ENCODE results near the gene ANTKMT.

The ANTKMT gene

GRCh38 chr16:761625-762513, 40.9 kb downstream of the ANTKMT start:
- H3K4me3 ChIP-seq (ENCODE audit: low read depth, low read length): no peak overlapping the region
- in situ Hi-C loops (cut with HindIII; ENCODE audit: low sequenced_read_pairs): no loop called here
- DNase-seq (ENCODE audit: low read depth, low spot score): no peak
- TF ChIP-seq CTCF (IDR thresholded peaks at IDR 0.05; ENCODE audit: low read depth, low read length): no peak

GRCh38 chr16:762595-763268, 41.8 kb downstream of the ANTKMT start:
- in situ Hi-C loops (cut with HindIII; ENCODE audit: low sequenced_read_pairs): no loop called here
- TF ChIP-seq CTCF (IDR thresholded peaks at IDR 0.05; ENCODE audit: low read depth, low read length): no peak
- no peak for DNase-seq (ENCODE audit: low read depth, low spot score)
- no peak overlapping the region for H3K4me3 ChIP-seq (ENCODE audit: low read depth, low read length)

GRCh38 chr16:763369-764183, 42.6 kb downstream of the ANTKMT start:
- H3K4me3 ChIP-seq (ENCODE audit: low read depth, low read length): no peak overlapping the region
- TF ChIP-seq CTCF (IDR thresholded peaks at IDR 0.05; ENCODE audit: low read depth, low read length): no peak
- DNase-seq (ENCODE audit: low read depth, low spot score): no peak
- in situ Hi-C loops (cut with HindIII; ENCODE audit: low sequenced_read_pairs): no loop called here

GRCh38 chr16:764184-764750, 43.3 kb downstream of the ANTKMT start:
- in situ Hi-C loops (cut with HindIII; ENCODE audit: low sequenced_read_pairs): no loop called here
- no peak for DNase-seq (ENCODE audit: low read depth, low spot score)
- TF ChIP-seq CTCF (IDR thresholded peaks at IDR 0.05; ENCODE audit: low read depth, low read length): no peak
- no peak overlapping the region for H3K4me3 ChIP-seq (ENCODE audit: low read depth, low read length)

GRCh38 chr16:764848-765487, 44.0 kb downstream of the ANTKMT start:
- in situ Hi-C loops (cut with HindIII; ENCODE audit: low sequenced_read_pairs): no loop called here
- no peak overlapping the region for H3K4me3 ChIP-seq (ENCODE audit: low read depth, low read length)

More at GRCh38 chr16:764848-765487, 44.0 kb downstream of the ANTKMT start:
- no peak for TF ChIP-seq CTCF (IDR thresholded peaks at IDR 0.05; ENCODE audit: low read depth, low read length)
- no peak for DNase-seq (ENCODE audit: low read depth, low spot score)

Data from astrocyte of the spinal cord (primary cell).